ENCODE measurements around the gene SCARB1.

DNA sequence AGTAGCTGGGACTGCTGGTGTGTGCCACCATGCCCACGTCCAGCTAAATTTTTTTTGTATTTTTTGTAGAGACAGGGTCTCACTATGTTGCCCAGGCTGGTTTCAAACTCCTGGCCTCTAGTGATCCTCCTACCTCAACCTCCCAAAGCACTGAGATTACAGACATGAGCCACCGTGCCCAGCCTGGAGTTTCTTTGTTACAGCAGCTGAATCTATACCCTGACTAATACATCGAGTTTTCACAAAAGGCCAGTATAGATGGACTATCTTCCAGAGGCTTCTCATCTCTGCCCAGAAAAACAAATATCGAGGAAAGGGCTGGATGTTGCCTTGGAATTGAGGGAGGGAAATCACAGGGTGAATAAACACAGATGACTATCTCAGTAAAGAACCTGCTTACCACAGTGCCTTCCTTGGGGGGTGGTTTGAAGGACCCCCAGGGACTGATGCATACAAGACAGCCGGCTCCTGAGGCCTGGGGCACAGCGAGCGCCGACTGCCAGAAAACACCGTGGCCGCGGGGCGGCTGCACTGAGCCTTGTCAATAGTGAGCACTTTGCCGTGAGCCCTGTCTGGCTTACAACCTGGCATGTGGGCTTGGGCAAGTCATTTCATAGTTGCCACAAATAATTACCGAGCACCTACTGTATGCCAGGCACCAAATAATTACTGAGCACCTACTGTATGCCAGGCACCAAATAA is 111.9 kb downstream of the SCARB1 start:
- TF ChIP-seq EZH2 (IDR thresholded peaks at IDR 0.05; ENCODE audit: insufficient read depth, poor library complexity, severe bottlenecking) (no peak), EZH2phosphoT487 (IDR thresholded peaks at IDR 0.05; ENCODE audit: insufficient read depth, low read depth) (no peak)
